Measurements from ENCODE around the gene TEX26. TPM values are rescaled to one million over a fixed set of nuclear protein-coding genes. Genes with fewer than 3 reads are reported as not detected.
A peak's percentile ranks its signal among the peaks of the same experiment; 100 is the strongest.

Gene TEX26
- total RNA-seq, 2 donors from 2014 or later: not detected

DNA sequence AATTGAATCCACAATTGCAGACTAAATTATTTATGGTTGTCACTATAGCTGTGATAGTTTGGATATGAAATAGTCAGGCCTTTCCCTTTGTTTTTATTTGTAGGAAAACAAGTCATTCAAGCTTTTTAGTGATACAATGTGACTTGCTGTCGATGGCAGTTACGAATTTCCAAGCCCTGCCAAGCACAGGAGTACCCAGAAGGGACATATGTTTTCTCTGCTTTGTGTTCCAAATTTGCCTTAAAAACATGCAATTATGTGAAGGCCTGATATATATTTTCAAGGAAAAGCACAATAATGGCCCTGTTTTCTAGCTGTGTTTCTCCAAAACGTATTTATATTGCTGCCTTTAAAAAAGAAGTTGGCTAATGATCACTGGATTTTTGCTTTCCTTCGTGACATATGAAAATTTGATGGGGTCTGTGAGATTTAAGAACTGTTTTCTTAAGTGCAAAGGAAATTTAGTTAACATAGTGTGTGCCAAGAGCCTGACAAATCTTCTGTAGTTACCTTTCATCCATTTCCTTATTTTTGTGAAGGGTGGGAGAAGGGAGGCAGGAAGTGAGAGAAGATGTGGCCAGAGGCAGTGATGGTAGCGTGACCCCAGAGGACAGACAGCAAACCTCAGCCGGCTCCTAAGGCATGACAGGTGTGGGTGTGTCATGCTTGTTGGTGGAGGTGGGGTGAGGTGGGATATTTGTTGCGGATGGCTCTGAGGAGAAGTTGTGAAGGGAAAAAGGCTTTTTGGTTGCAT, 79.6 kb downstream of the TEX26 start:
- no peak overlapping the region for H3K27ac ChIP-seq (ENCODE audit: low read depth, low read length)

GRCh38 chr13:31012655-31013024, 80.2 kb downstream of the TEX26 start:
- H3K27ac Mint-ChIP-seq: no peak overlapping the region

More for the DNA sequence above, 79.6 kb downstream of the TEX26 start:
- Histone ChIP-seq H3K36me3 (ENCODE audit: control insufficient read depth, insufficient read depth, low read length) (no peaks in the 10 kb centered on the region), H3K4me3 (ENCODE audit: low read length) (no peak overlapping the region), H3K27me3 (ENCODE audit: control insufficient read depth, insufficient read depth, low read length, poor library complexity, severe bottlenecking) (no peaks in the 10 kb centered on the region), H3K9me3 (ENCODE audit: control insufficient read depth, low read length) (no peaks in the 10 kb centered on the region), H3K9ac (ENCODE audit: extremely low read depth, low read length, poor library complexity, severe bottlenecking) (no peak overlapping the region), H3K4me1 (ENCODE audit: control insufficient read depth, insufficient read depth, low read length) (no peaks in the 10 kb centered on the region)
- H3K27ac Mint-ChIP-seq: no peak overlapping the region
- no peaks in the 10 kb centered on the region for H3K27me3 Mint-ChIP-seq (ENCODE audit: insufficient read depth)
- H3K4me1 Mint-ChIP-seq: peaks cover 13% of the 10 kb centered on the region
- DNase-seq: peak; percentile 57
- no peaks in the 10 kb centered on the region for H3K36me3 Mint-ChIP-seq (ENCODE audit: low read depth)
- no peak overlapping the region for H3K4me3 Mint-ChIP-seq
- WGBS, 2 experiments (ENCODE audit: insufficient coverage in 1 of 2, insufficient read length in 1 of 2): 73 to 76% methylated on average over 5 to 7 of the region's 7 CpGs
- no peaks in the 10 kb centered on the region for H3K9me3 Mint-ChIP-seq
- TF ChIP-seq, protein P1, sequence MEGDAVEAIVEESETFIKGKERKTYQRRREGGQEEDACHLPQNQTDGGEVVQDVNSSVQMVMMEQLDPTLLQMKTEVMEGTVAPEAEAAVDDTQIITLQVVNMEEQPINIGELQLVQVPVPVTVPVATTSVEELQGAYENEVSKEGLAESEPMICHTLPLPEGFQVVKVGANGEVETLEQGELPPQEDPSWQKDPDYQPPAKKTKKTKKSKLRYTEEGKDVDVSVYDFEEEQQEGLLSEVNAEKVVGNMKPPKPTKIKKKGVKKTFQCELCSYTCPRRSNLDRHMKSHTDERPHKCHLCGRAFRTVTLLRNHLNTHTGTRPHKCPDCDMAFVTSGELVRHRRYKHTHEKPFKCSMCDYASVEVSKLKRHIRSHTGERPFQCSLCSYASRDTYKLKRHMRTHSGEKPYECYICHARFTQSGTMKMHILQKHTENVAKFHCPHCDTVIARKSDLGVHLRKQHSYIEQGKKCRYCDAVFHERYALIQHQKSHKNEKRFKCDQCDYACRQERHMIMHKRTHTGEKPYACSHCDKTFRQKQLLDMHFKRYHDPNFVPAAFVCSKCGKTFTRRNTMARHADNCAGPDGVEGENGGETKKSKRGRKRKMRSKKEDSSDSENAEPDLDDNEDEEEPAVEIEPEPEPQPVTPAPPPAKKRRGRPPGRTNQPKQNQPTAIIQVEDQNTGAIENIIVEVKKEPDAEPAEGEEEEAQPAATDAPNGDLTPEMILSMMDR (conservative IDR thresholded peaks at IDR 0.05): no peak

GRCh38 chr13:31014456-31014855, 82.0 kb downstream of the TEX26 start:
- Histone ChIP-seq H3K4me1 (ENCODE audit: control insufficient read depth, insufficient read depth, low read length) (no peaks in the 10 kb centered on the region), H3K9ac (ENCODE audit: extremely low read depth, low read length, poor library complexity, severe bottlenecking) (no peak overlapping the region), H3K27me3 (ENCODE audit: control insufficient read depth, insufficient read depth, low read length, poor library complexity, severe bottlenecking) (no peaks in the 10 kb centered on the region), H3K36me3 (ENCODE audit: control insufficient read depth, insufficient read depth, low read length) (no peaks in the 10 kb centered on the region), H3K27ac (ENCODE audit: low read depth, low read length) (no peak overlapping the region), H3K9me3 (ENCODE audit: control insufficient read depth, low read length) (no peaks in the 10 kb centered on the region), H3K4me3 (ENCODE audit: low read length) (no peak overlapping the region)
- Mint-ChIP-seq H3K4me1 (peaks cover 13% of the 10 kb centered on the region), H3K27ac (no peak overlapping the region), H3K27me3 (ENCODE audit: insufficient read depth) (no peaks in the 10 kb centered on the region), H3K36me3 (ENCODE audit: low read depth) (no peaks in the 10 kb centered on the region), H3K4me3 (no peak overlapping the region), H3K9me3 (no peaks in the 10 kb centered on the region)
- DNase-seq: no peak
- TF ChIP-seq, protein P1 (conservative IDR thresholded peaks at IDR 0.05): no peak
- WGBS, 2 experiments (ENCODE audit: insufficient coverage in 1 of 2, insufficient read length in 1 of 2): 94 to 100% methylated on average over 1 of the region's 1 CpG

More at GRCh38 chr13:31012655-31013024, 80.2 kb downstream of the TEX26 start:
- TF ChIP-seq, protein P1 (conservative IDR thresholded peaks at IDR 0.05): peak; percentile 67
- peaks cover 13% of the 10 kb centered on the region for H3K4me1 Mint-ChIP-seq
- Histone ChIP-seq H3K9ac (ENCODE audit: extremely low read depth, low read length, poor library complexity, severe bottlenecking) (no peak overlapping the region), H3K4me3 (ENCODE audit: low read length) (no peak overlapping the region), H3K4me1 (ENCODE audit: control insufficient read depth, insufficient read depth, low read length) (no peaks in the 10 kb centered on the region), H3K9me3 (ENCODE audit: control insufficient read depth, low read length) (no peaks in the 10 kb centered on the region), H3K27me3 (ENCODE audit: control insufficient read depth, insufficient read depth, low read length, poor library complexity, severe bottlenecking) (no peaks in the 10 kb centered on the region), H3K36me3 (ENCODE audit: control insufficient read depth, insufficient read depth, low read length) (no peaks in the 10 kb centered on the region), H3K27ac (ENCODE audit: low read depth, low read length) (no peak overlapping the region)
- no peaks in the 10 kb centered on the region for H3K9me3 Mint-ChIP-seq
- no peak overlapping the region for H3K4me3 Mint-ChIP-seq
- no peaks in the 10 kb centered on the region for H3K36me3 Mint-ChIP-seq (ENCODE audit: low read depth)
- no peak for DNase-seq
- WGBS, 2 experiments (ENCODE audit: insufficient coverage in 1 of 2, insufficient read length in 1 of 2): 68 to 83% methylated on average over 2 of the region's 2 CpGs
- no peaks in the 10 kb centered on the region for H3K27me3 Mint-ChIP-seq (ENCODE audit: insufficient read depth)

Data from endodermal cell (in vitro differentiated cells).